ENCODE measurements around the gene DIDO1. TPM values are rescaled to one million over a fixed set of nuclear protein-coding genes. Genes with fewer than 3 reads are reported as not detected.

DIDO1 gene
- total and polyA plus RNA-seq, 12 donors = 16.0 to 44.6 (median 37.0) TPM

DNA sequence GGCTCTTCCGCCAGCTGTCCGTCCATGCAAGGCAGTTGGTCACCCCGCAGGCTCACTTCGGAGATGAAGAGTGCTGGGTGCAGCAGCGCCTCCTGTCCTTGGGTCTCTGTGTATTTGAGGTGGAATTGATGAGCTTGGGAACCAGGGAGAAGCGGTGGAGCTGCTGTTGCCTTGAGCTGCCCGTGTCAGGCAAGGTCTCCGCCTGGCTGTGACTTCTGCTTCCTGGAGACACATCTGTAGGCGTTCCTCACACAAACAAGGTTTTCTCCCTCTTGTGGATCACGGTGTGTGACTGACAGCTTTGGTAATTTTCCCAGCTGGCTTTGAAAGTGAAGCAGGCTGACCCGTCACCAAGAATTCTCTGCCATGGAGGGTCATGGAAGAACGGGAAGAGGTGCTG lies 23.7 kb upstream of the DIDO1 start:
- Histone ChIP-seq H3K4me1 (peaks cover 12 to 53% (median 40%) of the 10 kb centered on the region in 9 donors), H3K27ac (no peak overlapping the region), H3K36me3 (peaks cover 0 to 62% (median 10%) of the 10 kb centered on the region in 9 donors), H3K9me3 (peaks cover 0 to 4% (median 0%) of the 10 kb centered on the region in 11 donors), H3K27me3 (no peaks in the 10 kb centered on the region), H3K4me3 (no peak overlapping the region)
- DNase-seq (no peak), ATAC-seq (no peak)
- TF ChIP-seq, protein P1, sequence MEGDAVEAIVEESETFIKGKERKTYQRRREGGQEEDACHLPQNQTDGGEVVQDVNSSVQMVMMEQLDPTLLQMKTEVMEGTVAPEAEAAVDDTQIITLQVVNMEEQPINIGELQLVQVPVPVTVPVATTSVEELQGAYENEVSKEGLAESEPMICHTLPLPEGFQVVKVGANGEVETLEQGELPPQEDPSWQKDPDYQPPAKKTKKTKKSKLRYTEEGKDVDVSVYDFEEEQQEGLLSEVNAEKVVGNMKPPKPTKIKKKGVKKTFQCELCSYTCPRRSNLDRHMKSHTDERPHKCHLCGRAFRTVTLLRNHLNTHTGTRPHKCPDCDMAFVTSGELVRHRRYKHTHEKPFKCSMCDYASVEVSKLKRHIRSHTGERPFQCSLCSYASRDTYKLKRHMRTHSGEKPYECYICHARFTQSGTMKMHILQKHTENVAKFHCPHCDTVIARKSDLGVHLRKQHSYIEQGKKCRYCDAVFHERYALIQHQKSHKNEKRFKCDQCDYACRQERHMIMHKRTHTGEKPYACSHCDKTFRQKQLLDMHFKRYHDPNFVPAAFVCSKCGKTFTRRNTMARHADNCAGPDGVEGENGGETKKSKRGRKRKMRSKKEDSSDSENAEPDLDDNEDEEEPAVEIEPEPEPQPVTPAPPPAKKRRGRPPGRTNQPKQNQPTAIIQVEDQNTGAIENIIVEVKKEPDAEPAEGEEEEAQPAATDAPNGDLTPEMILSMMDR (IDR thresholded peaks at IDR 0.05) = no peak
- intact Hi-C loops (cut with DNase I) = loop anchor here in 1 of 10 donors (10.0 kb wide), 1 partner anchor 55 kb away; the partner anchor contains the start of gene BHLHE23
- 92 to 94% methylated on average over 12 of the region's 12 CpGs for WGBS, 2 donors

DNA sequence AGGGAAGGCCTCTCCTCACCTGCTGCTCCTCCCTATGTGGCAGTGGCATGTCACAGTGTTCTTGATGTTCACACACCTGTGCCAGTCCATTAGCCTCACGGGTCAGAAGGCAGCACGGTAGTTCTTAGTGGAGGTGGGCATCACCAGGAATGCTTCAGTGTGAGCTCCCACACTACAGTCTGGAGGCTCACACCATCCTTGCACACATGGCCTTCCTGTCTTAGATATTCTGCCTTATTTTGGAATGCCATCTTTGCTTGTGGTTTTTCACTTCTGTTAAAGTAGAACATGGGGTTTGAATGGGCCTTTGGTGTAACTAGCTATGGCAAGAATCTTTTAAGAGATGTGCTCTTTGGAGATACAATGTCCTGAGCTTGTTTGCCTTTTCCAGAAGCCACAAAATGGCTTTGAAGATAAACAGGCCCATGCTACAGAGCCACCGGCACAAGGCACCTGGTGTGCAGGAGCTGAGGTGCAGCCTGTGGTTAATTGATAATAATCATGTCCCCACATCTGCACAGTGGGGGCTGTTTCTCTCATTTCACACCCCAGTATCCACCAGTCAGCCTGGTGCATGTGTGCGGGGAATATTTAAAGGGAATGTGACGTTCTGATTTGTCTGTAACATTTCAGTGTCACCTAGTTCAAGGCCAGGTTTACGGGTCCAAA lies 23.0 kb upstream of the DIDO1 start:
- H3K27ac ChIP-seq = no peak overlapping the region
- H3K36me3 ChIP-seq = peaks cover 0 to 69% (median 17%) of the 10 kb centered on the region in 9 donors
- no peak for DNase-seq
- intact Hi-C loops (cut with DNase I) = no loop called here
- H3K4me1 ChIP-seq = peaks cover 12 to 47% (median 36%) of the 10 kb centered on the region in 9 donors
- TF ChIP-seq, protein P1 (IDR thresholded peaks at IDR 0.05) = no peak
- no peaks in the 10 kb centered on the region for H3K27me3 ChIP-seq
- no peak overlapping the region for H3K4me3 ChIP-seq
- peaks cover 0 to 4% (median 0%) of the 10 kb centered on the region in 11 donors for H3K9me3 ChIP-seq
- ATAC-seq = no peak
- WGBS, 2 donors = 94 to 96% methylated on average over 6 of the region's 6 CpGs

DNA sequence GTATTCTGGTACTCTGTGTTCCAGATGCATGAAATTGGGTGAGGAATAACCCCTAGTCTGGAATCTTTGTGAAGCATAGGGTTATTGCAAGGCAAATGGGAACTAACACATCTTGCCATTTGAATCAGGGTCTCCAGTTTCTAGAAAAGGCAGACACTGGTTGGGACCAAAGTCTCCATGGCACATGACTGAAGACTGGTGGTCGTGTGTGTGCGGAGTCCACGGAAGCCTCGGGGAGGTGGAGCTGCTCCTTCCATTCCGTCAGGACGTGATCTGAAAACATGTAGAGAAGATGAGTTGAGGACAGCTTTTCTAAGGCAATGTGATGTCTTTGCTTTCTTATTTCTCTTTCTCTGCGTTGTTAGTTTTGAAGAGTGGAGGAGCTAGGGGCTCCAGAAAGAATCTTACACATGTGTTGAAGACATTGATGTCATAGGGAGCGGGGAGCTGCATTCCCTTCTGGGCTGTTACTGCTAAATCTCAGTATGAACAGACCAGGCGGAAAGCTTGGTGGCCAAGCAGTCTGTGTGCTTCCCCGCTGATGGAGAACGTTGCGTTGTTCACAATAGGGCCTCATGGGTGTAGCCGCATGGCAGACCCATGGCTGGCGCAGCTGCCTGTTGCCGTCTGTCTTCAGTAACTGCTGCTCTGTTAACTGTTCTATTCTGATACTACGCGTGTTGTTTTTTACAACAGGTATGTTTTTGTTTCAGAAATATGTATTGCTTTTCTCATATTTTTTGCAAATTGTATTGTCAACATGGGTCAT lies 21.4 kb upstream of the DIDO1 start:
- TF ChIP-seq, protein P1 (IDR thresholded peaks at IDR 0.05) = no peak
- H3K27me3 ChIP-seq = no peaks in the 10 kb centered on the region
- peaks cover 0 to 4% (median 0%) of the 10 kb centered on the region in 11 donors for H3K9me3 ChIP-seq
- ATAC-seq (no peak), DNase-seq (no peak)
- intact Hi-C loops (cut with DNase I) = no loop called here
- peaks cover 0 to 85% (median 31%) of the 10 kb centered on the region in 9 donors for H3K36me3 ChIP-seq
- no peak overlapping the region for H3K27ac ChIP-seq
- 95 to 96% methylated on average over 17 of the region's 17 CpGs for whole genome bisulfite sequencing, 2 donors
- peaks cover 3 to 39% (median 24%) of the 10 kb centered on the region in 9 donors for H3K4me1 ChIP-seq
- no peak overlapping the region for H3K4me3 ChIP-seq

DNA sequence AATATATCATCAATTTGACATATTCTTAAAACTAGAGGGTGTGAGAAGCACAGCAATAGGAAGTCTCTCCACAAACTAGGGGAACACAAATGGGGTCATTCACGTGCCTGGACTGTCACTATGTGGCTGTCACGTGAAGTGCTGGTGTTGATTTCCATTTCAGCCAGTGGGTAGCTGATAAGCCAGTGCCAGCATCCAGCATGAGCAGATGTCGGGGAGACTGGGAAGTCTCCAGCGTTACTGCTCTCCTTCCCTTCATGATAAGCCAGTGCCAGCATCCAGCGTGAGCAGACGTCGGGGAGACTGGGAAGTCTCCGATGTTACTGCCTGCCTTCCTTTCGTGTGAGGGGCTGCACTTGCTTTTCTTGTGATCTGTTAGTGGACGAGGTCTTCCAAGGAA lies 20.6 kb upstream of the DIDO1 start:
- 21 to 37% methylated on average over 10 of the region's 10 CpGs for WGBS, 2 donors
- Histone ChIP-seq H3K27me3 (no peaks in the 10 kb centered on the region), H3K9me3 (peaks cover 0 to 4% (median 0%) of the 10 kb centered on the region in 11 donors), H3K4me1 (peaks cover 0 to 39% (median 23%) of the 10 kb centered on the region in 9 donors), H3K27ac (no peak overlapping the region), H3K36me3 (peaks cover 0 to 93% (median 33%) of the 10 kb centered on the region in 9 donors), H3K4me3 (no peak overlapping the region)
- intact Hi-C loops (cut with DNase I) = no loop called here
- TF ChIP-seq, protein P1 (IDR thresholded peaks at IDR 0.05) = peak in 1 of 9 donors; percentile 15
- peak; percentile 53 to 86 (median 80) for ATAC-seq
- DNase-seq = peak in 1 of 2 donors; percentile 51
